ENCODE measurements around the gene INPP5A. TPM values are rescaled to one million over a fixed set of nuclear protein-coding genes. Genes with fewer than 3 reads are reported as not detected.

The INPP5A gene
- total RNA-seq, 4 donors from 2014 or later: 34.8 to 80.8 (median 52.8) TPM

DNA sequence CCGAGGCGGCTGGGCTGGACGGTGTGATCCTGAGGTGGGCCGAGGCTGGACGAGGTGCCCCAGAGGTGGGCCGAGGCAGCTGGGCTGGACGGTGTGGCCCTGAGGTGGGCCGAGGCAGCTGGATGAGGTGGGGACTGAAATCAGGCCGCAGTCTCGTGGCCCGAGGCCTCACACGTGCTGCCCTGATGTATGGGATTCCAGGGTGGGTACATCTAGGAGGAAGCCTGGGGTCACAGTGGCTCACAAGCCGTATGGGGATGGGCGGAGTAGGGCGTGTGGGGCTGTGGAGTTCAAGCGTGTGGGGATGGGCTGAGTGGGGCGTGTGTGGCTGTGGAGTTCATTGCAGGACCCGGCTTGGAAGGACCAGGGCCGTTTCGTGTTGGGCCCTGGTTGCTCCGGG lies 260.8 kb downstream of the INPP5A start:
- 80% methylated on average over 15 of the region's 21 CpGs; no CpG with 5 or more reads in 1 of the 2 donors for WGBS, 2 donors (ENCODE audit: low coverage in 1 of 2)
- intact Hi-C loops (cut with DNase I; ENCODE audit: low total_unique reads) (no loop called here), in situ Hi-C loops (cut with MboI; ENCODE audit: low pct_ligation_motif_present in 1 of 4, low pct_unique_long_range_greater_than_20kb in 1 of 4, low sequenced_read_pairs in 3 of 4) (no loop called here)
- TF ChIP-seq, protein P1, sequence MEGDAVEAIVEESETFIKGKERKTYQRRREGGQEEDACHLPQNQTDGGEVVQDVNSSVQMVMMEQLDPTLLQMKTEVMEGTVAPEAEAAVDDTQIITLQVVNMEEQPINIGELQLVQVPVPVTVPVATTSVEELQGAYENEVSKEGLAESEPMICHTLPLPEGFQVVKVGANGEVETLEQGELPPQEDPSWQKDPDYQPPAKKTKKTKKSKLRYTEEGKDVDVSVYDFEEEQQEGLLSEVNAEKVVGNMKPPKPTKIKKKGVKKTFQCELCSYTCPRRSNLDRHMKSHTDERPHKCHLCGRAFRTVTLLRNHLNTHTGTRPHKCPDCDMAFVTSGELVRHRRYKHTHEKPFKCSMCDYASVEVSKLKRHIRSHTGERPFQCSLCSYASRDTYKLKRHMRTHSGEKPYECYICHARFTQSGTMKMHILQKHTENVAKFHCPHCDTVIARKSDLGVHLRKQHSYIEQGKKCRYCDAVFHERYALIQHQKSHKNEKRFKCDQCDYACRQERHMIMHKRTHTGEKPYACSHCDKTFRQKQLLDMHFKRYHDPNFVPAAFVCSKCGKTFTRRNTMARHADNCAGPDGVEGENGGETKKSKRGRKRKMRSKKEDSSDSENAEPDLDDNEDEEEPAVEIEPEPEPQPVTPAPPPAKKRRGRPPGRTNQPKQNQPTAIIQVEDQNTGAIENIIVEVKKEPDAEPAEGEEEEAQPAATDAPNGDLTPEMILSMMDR (IDR thresholded peaks at IDR 0.05): no peak
- no peak for TF ChIP-seq POLR2A (IDR thresholded peaks at IDR 0.05)
- TF ChIP-seq POLR2AphosphoS5 (IDR thresholded peaks at IDR 0.05): no peak
- TF ChIP-seq EP300 (IDR thresholded peaks at IDR 0.05; ENCODE audit: low read depth): no peak
- Histone ChIP-seq H3K9me3 (no peaks in the 10 kb centered on the region), H3K4me1 (no peaks in the 10 kb centered on the region), H3K36me3 (no peaks in the 10 kb centered on the region), H3K27me3 (peaks cover 9% of the 10 kb centered on the region), H3K4me3 (no peak overlapping the region), H3K27ac (no peak overlapping the region)
- no peak for DNase-seq

DNA sequence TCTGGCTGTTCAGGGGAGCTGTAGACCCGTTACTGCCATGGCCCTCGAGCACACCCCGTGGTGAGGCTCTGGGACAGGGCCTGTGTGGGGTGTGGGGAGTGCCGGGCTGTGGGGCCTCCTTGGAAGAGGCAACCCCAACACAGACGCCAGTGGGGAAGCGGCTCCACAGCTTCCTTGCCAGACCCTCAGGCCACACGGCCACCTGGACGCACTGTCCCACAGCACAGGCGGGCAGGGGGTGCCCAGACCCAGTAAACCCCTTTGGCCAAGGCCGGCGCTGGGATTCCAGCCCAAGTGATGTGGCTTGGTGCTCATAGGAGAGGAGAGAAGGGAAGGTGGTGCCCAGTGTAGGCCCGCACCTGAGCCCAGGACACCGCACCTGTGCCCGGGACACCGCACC lies 261.3 kb downstream of the INPP5A start:
- intact Hi-C loops (cut with DNase I; ENCODE audit: low total_unique reads) (no loop called here), in situ Hi-C loops (cut with MboI; ENCODE audit: low pct_ligation_motif_present in 1 of 4, low pct_unique_long_range_greater_than_20kb in 1 of 4, low sequenced_read_pairs in 3 of 4) (no loop called here)
- WGBS, 2 donors (ENCODE audit: low coverage in 1 of 2): 88% methylated on average over 12 of the region's 15 CpGs; no CpG with 5 or more reads in 1 of the 2 donors
- H3K4me3 ChIP-seq: no peak overlapping the region
- H3K36me3 ChIP-seq: no peaks in the 10 kb centered on the region
- no peaks in the 10 kb centered on the region for H3K9me3 ChIP-seq
- no peak for DNase-seq
- H3K4me1 ChIP-seq: no peaks in the 10 kb centered on the region
- TF ChIP-seq EP300 (IDR thresholded peaks at IDR 0.05; ENCODE audit: low read depth) (no peak), POLR2AphosphoS5 (IDR thresholded peaks at IDR 0.05) (no peak), POLR2A (IDR thresholded peaks at IDR 0.05) (no peak)
- TF ChIP-seq, protein P1 (IDR thresholded peaks at IDR 0.05): no peak
- peaks cover 4% of the 10 kb centered on the region for H3K27me3 ChIP-seq
- no peak overlapping the region for H3K27ac ChIP-seq

DNA sequence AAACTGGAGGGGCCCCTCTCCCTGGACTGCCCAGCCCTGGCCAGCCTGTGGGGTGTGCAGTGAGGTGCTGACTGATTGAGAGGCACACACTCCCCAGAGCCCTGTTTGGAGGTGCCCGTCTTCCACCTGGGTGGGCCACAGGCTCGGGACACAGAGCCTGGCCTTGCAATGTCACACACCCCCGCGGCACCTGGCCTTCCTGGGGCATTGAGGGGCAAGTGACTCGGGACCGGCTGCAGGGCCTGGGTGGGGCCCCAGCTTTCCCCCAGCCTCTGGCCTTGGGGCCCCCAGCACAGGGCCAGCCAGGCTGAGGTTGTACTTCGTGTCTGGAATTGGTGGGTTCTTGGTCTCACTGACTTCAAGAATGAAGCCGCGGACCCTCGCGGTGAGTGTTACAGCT lies 262.3 kb downstream of the INPP5A start:
- Histone ChIP-seq H3K4me3 (no peak overlapping the region), H3K27ac (no peak overlapping the region), H3K4me1 (no peaks in the 10 kb centered on the region), H3K9me3 (no peaks in the 10 kb centered on the region), H3K36me3 (no peaks in the 10 kb centered on the region), H3K27me3 (no peaks in the 10 kb centered on the region)
- WGBS, 2 donors (ENCODE audit: low coverage in 1 of 2): 87% methylated on average over 11 of the region's 11 CpGs; no CpG with 5 or more reads in 1 of the 2 donors
- DNase-seq: no peak
- in situ Hi-C loops (cut with MboI; ENCODE audit: low pct_ligation_motif_present in 1 of 4, low pct_unique_long_range_greater_than_20kb in 1 of 4, low sequenced_read_pairs in 3 of 4): no loop called here
- TF ChIP-seq POLR2AphosphoS5 (IDR thresholded peaks at IDR 0.05): no peak
- TF ChIP-seq, protein P1 (IDR thresholded peaks at IDR 0.05): no peak
- TF ChIP-seq EP300 (IDR thresholded peaks at IDR 0.05; ENCODE audit: low read depth): no peak
- no peak for TF ChIP-seq POLR2A (IDR thresholded peaks at IDR 0.05)
- intact Hi-C loops (cut with DNase I; ENCODE audit: low total_unique reads): no loop called here

DNA sequence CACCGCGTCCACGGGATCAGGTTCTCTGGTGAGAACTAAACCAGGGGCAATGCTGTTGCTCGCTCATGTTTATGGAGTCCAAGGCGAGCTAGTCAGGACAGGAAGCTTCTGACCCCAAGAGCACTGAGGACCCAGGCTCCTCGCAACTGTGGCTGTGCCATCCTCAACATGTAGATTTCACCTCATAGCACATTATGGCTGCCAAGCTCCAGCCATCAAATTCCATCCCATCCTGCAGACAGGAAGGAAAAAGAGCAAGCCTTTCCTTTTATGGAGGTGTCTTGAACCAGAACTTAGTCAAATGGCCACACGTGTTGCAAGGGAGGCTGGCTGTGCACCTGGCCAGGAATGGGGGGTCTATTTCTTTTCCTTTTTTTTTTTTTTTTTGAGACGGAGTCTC lies 264.5 kb downstream of the INPP5A start:
- Histone ChIP-seq H3K27me3 (no peaks in the 10 kb centered on the region), H3K9me3 (no peaks in the 10 kb centered on the region), H3K27ac (no peak overlapping the region), H3K4me1 (no peaks in the 10 kb centered on the region), H3K4me3 (no peak overlapping the region), H3K36me3 (no peaks in the 10 kb centered on the region)
- no peak for DNase-seq
- TF ChIP-seq EP300 (IDR thresholded peaks at IDR 0.05; ENCODE audit: low read depth): no peak
- TF ChIP-seq POLR2AphosphoS5 (IDR thresholded peaks at IDR 0.05): no peak
- no peak for TF ChIP-seq POLR2A (IDR thresholded peaks at IDR 0.05)
- TF ChIP-seq, protein P1 (IDR thresholded peaks at IDR 0.05): no peak
- intact Hi-C loops (cut with DNase I; ENCODE audit: low total_unique reads): no loop called here
- in situ Hi-C loops (cut with MboI; ENCODE audit: low pct_ligation_motif_present in 1 of 4, low pct_unique_long_range_greater_than_20kb in 1 of 4, low sequenced_read_pairs in 3 of 4): no loop called here
- 80 to 81% methylated on average over 1 to 8 of the region's 8 CpGs for WGBS, 2 donors (ENCODE audit: low coverage in 1 of 2)

Data from transverse colon (tissue), 4 donors.